ENCODE measurements around the gene NUDT9. TPM values are rescaled to one million over a fixed set of nuclear protein-coding genes. Genes with fewer than 3 reads are reported as not detected.
"Not testable (repeated sequence)": the region's sequence is repeated elsewhere in the genome, so short reads cannot be mapped to it uniquely, and the experiment has no call there.

NUDT9 gene
- total RNA-seq, 1 experiment from 2014 or later: 17.6 TPM

DNA sequence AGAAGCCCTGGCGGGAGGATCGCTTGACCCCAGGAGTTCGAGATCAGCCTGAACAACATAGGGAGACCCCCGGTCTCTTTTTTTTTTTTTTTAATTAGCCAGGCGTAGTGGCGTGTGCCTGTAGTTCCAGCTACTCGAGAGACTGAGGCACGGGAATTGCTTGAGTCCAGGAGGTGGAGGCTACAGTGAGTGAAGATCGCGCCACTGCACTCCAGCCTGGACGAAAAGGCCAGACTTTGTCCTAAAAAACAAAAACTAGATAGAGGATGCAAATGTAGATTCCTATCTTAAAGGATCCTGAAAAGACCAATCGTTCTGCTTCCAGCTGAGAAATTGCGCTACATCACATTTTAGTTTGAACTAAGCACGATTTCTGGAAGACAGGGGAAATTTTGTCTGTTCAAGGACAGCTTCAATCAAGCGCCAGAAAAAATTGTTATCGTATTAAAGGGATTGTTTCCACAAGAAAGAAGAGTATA lies 30.8 kb upstream of the NUDT9 start:
- H3K36me3 Mint-ChIP-seq (ENCODE audit: insufficient read depth, unreplicated experiment): peaks cover 9% of the 10 kb centered on the region
- TF ChIP-seq, protein P1, sequence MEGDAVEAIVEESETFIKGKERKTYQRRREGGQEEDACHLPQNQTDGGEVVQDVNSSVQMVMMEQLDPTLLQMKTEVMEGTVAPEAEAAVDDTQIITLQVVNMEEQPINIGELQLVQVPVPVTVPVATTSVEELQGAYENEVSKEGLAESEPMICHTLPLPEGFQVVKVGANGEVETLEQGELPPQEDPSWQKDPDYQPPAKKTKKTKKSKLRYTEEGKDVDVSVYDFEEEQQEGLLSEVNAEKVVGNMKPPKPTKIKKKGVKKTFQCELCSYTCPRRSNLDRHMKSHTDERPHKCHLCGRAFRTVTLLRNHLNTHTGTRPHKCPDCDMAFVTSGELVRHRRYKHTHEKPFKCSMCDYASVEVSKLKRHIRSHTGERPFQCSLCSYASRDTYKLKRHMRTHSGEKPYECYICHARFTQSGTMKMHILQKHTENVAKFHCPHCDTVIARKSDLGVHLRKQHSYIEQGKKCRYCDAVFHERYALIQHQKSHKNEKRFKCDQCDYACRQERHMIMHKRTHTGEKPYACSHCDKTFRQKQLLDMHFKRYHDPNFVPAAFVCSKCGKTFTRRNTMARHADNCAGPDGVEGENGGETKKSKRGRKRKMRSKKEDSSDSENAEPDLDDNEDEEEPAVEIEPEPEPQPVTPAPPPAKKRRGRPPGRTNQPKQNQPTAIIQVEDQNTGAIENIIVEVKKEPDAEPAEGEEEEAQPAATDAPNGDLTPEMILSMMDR (IDR thresholded peaks at IDR 0.05; ENCODE audit: unreplicated experiment): no peak
- intact Hi-C loops (cut with micrococcal nuclease): loop anchor here (1.0 to 5.0 kb wide), 2 partner anchors 31 to 76 kb away; partner anchors contain the start of gene NUDT9
- H3K4me3 Mint-ChIP-seq (ENCODE audit: unreplicated experiment): peak overlapping the region; percentile 93
- no peaks in the 10 kb centered on the region for H3K27me3 Mint-ChIP-seq (ENCODE audit: insufficient read depth, unreplicated experiment)
- H3K9me3 Mint-ChIP-seq (ENCODE audit: unreplicated experiment): no peaks in the 10 kb centered on the region
- peak overlapping the region; percentile 88 for H3K27ac Mint-ChIP-seq (ENCODE audit: low read depth, unreplicated experiment)
- BruUV-seq (replicated peaks): no TSS peak
- H3K4me1 Mint-ChIP-seq (ENCODE audit: insufficient read depth, unreplicated experiment): peaks cover 20% of the 10 kb centered on the region
- DNase-seq (ENCODE audit: unreplicated experiment): no peak
- CTCF ChIA-PET: interaction anchor here (0.7 to 2.4 kb wide), 9 partner anchors 8 to 762 kb away, joined by 3 to 11 read pairs (median 4); no protein-coding TSS in a partner anchor
- POLR2A ChIA-PET: interaction anchor here (0.7 to 4.2 kb wide), 15 partner anchors 8 to 986 kb away, joined by 3 to 54 read pairs (median 4); partner anchors contain the start of gene NUDT9

- H3K27ac Mint-ChIP-seq (ENCODE audit: low read depth, unreplicated experiment): no peak overlapping the region
- intact Hi-C loops (cut with micrococcal nuclease): loop anchor here (5.0 kb wide), 1 partner anchor 75 kb away; no protein-coding TSS in a partner anchor
Observed at GRCh38 chr4:87392183-87392582, 30.2 kb upstream of the NUDT9 start.

GRCh38 chr4:87395073-87395472 lies 27.3 kb upstream of the NUDT9 start:
- H3K36me3 Mint-ChIP-seq (ENCODE audit: insufficient read depth, unreplicated experiment); BruUV-seq (replicated peaks); H3K9me3 Mint-ChIP-seq (ENCODE audit: unreplicated experiment); DNase-seq (ENCODE audit: unreplicated experiment); intact Hi-C loops (cut with micrococcal nuclease); H3K27ac Mint-ChIP-seq (ENCODE audit: low read depth, unreplicated experiment); H3K4me3 Mint-ChIP-seq (ENCODE audit: unreplicated experiment); H3K4me1 Mint-ChIP-seq (ENCODE audit: insufficient read depth, unreplicated experiment); POLR2A ChIA-PET; H3K27me3 Mint-ChIP-seq (ENCODE audit: insufficient read depth, unreplicated experiment): not testable (repeated sequence)
- CTCF ChIA-PET: interaction anchor here (0.7 kb wide), 1 partner anchor 25 kb away, joined by 3 read pairs; no protein-coding TSS in a partner anchor

More at GRCh38 chr4:87392183-87392582, 30.2 kb upstream of the NUDT9 start:
- BruUV-seq (replicated peaks): no TSS peak
- Mint-ChIP-seq H3K27me3 (ENCODE audit: insufficient read depth, unreplicated experiment) (no peaks in the 10 kb centered on the region), H3K36me3 (ENCODE audit: insufficient read depth, unreplicated experiment) (peaks cover 9% of the 10 kb centered on the region), H3K4me3 (ENCODE audit: unreplicated experiment) (no peak overlapping the region), H3K9me3 (ENCODE audit: unreplicated experiment) (no peaks in the 10 kb centered on the region), H3K4me1 (ENCODE audit: insufficient read depth, unreplicated experiment) (peaks cover 17% of the 10 kb centered on the region)
- CTCF ChIA-PET: interaction anchor here (0.7 to 2.4 kb wide), 5 partner anchors 8 to 763 kb away, joined by 3 to 11 read pairs (median 4); no protein-coding TSS in a partner anchor
- POLR2A ChIA-PET: interaction anchor here (0.6 to 4.2 kb wide), 7 partner anchors 8 to 986 kb away, joined by 3 to 54 read pairs (median 6); partner anchors contain the start of gene NUDT9
- TF ChIP-seq, protein P1 (IDR thresholded peaks at IDR 0.05; ENCODE audit: unreplicated experiment): no peak
- DNase-seq (ENCODE audit: unreplicated experiment): no peak

- H3K27me3 Mint-ChIP-seq (ENCODE audit: insufficient read depth, unreplicated experiment); H3K27ac Mint-ChIP-seq (ENCODE audit: low read depth, unreplicated experiment); DNase-seq (ENCODE audit: unreplicated experiment); H3K4me3 Mint-ChIP-seq (ENCODE audit: unreplicated experiment); intact Hi-C loops (cut with micrococcal nuclease); H3K9me3 Mint-ChIP-seq (ENCODE audit: unreplicated experiment); BruUV-seq (replicated peaks); H3K36me3 Mint-ChIP-seq (ENCODE audit: insufficient read depth, unreplicated experiment); H3K4me1 Mint-ChIP-seq (ENCODE audit: insufficient read depth, unreplicated experiment): not testable (repeated sequence)
- ChIA-PET CTCF (interaction anchor here (1.5 kb wide), 1 partner anchor 70 kb away, joined by 6 read pairs; no protein-coding TSS in a partner anchor), POLR2A (interaction anchor here (0.7 kb wide), 1 partner anchor 33 kb away, joined by 3 read pairs; no protein-coding TSS in a partner anchor)
Observed at GRCh38 chr4:87395851-87396250, 26.5 kb upstream of the NUDT9 start.

DNA sequence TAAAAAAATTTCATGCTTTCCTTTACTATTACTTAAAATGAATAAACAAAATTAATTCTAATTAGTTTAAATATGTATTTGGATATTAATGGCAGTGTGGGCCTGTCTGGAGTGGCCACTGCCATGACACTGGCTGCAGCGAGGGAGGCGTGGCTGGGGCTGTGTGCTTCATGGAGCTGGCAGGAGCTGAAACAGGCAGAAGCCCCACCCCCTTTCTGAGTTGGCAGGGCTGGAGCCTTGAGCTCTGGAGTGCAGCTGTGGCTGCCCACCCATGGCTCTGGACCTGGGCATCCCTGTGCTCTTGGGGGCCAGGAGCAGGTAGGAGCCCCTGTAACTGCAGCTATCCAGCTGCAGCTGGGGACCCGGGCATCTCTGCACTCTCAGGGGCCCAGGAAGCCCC lies 23.2 kb upstream of the NUDT9 start:
- no TSS peak for BruUV-seq (replicated peaks)
- TF ChIP-seq, protein P1 (IDR thresholded peaks at IDR 0.05; ENCODE audit: unreplicated experiment): no peak

More for the DNA sequence above, 23.2 kb upstream of the NUDT9 start:
- Mint-ChIP-seq H3K4me3 (ENCODE audit: unreplicated experiment) (no peak overlapping the region), H3K27me3 (ENCODE audit: insufficient read depth, unreplicated experiment) (no peaks in the 10 kb centered on the region), H3K4me1 (ENCODE audit: insufficient read depth, unreplicated experiment) (peaks cover 13% of the 10 kb centered on the region), H3K36me3 (ENCODE audit: insufficient read depth, unreplicated experiment) (peaks cover 5% of the 10 kb centered on the region), H3K27ac (ENCODE audit: low read depth, unreplicated experiment) (no peak overlapping the region), H3K9me3 (ENCODE audit: unreplicated experiment) (no peaks in the 10 kb centered on the region)
- CTCF ChIA-PET: interaction anchor here (1.7 kb wide), 1 partner anchor 8 kb away, joined by 11 read pairs; the partner anchor contains the start of gene HSD17B11
- intact Hi-C loops (cut with micrococcal nuclease): no loop called here
- no peak for DNase-seq (ENCODE audit: unreplicated experiment)
- POLR2A ChIA-PET: interaction anchor here (0.6 to 2.3 kb wide), 3 partner anchors 8 to 260 kb away, joined by 3 to 9 read pairs (median 6); partner anchors contain the start of genes HSD17B11 and NUDT9
